ENCODE measurements around the gene UNC5A. TPM values are rescaled to one million over a fixed set of nuclear protein-coding genes. Genes with fewer than 3 reads are reported as not detected.

Gene UNC5A
- total RNA-seq, 3 donors from 2014 or later (not counting 1 experiment from before 2014, with no cell fraction given) = not detected

GRCh38 chr5:176818391-176819098 is 8.2 kb downstream of the UNC5A start:
- WGBS (ENCODE audit: insufficient coverage) = 28% methylated on average over 10 of the region's 12 CpGs
- TF ChIP-seq CTCF (IDR thresholded peaks at IDR 0.05) = no peak
- no peak overlapping the region for H3K4me3 ChIP-seq (ENCODE audit: low read length)
- DNase-seq (peak; percentile 23 to 57), ATAC-seq (peak; percentile 67 to 84 (median 81))
- no peaks in the 10 kb centered on the region for H3K36me3 ChIP-seq (ENCODE audit: control insufficient read depth, insufficient read depth, low read length)
- H3K27me3 ChIP-seq (ENCODE audit: control insufficient read depth, insufficient read depth, low read length) = peaks cover 26% of the 10 kb centered on the region
- intact Hi-C loops (cut with micrococcal nuclease) = loop anchor here (5.0 kb wide), 1 partner anchor 156 kb away; no protein-coding TSS in a partner anchor
- peak overlapping the region in 1 of 2 donors; percentile 48 for H3K27ac Mint-ChIP-seq
- no peaks in the 10 kb centered on the region for H3K9me3 Mint-ChIP-seq
- H3K9me3 ChIP-seq (ENCODE audit: control insufficient read depth, insufficient read depth, low read length) = no peaks in the 10 kb centered on the region
- H3K4me1 Mint-ChIP-seq = peaks cover 10 to 20% of the 10 kb centered on the region in 2 donors
- peak overlapping the region; percentile 85 for H3K4me3 Mint-ChIP-seq
- H3K36me3 Mint-ChIP-seq = no peaks in the 10 kb centered on the region
- peaks cover 63 to 66% of the 10 kb centered on the region in 2 donors for H3K27me3 Mint-ChIP-seq (ENCODE audit: low read depth in 2 of 2)
- no peak overlapping the region for H3K27ac ChIP-seq (ENCODE audit: low read length)
- H3K4me1 ChIP-seq (ENCODE audit: control insufficient read depth, insufficient read depth, low read length) = peaks cover 19% of the 10 kb centered on the region

- peaks cover 10 to 20% of the 10 kb centered on the region in 2 donors for H3K4me1 Mint-ChIP-seq
- peaks cover 26% of the 10 kb centered on the region for H3K27me3 ChIP-seq (ENCODE audit: control insufficient read depth, insufficient read depth, low read length)
- WGBS (ENCODE audit: insufficient coverage) = 84% methylated on average over 5 of the region's 5 CpGs
Measured at GRCh38 chr5:176819476-176819875, 9.1 kb downstream of the UNC5A start.

GRCh38 chr5:176820937-176821336 is 10.6 kb downstream of the UNC5A start:
- peaks cover 42 to 54% of the 10 kb centered on the region in 2 donors for H3K27me3 Mint-ChIP-seq (ENCODE audit: low read depth in 2 of 2)
- H3K9me3 ChIP-seq (ENCODE audit: control insufficient read depth, insufficient read depth, low read length) = no peaks in the 10 kb centered on the region
- no peak overlapping the region for H3K27ac ChIP-seq (ENCODE audit: low read length)
- no peaks in the 10 kb centered on the region for H3K36me3 Mint-ChIP-seq
- H3K4me1 Mint-ChIP-seq = peaks cover 10 to 20% of the 10 kb centered on the region in 2 donors
- 84% methylated on average over 7 of the region's 7 CpGs for WGBS (ENCODE audit: insufficient coverage)
- H3K4me1 ChIP-seq (ENCODE audit: control insufficient read depth, insufficient read depth, low read length) = peaks cover 19% of the 10 kb centered on the region
- no peak for TF ChIP-seq CTCF (IDR thresholded peaks at IDR 0.05)
- H3K9me3 Mint-ChIP-seq = no peaks in the 10 kb centered on the region
- no peak overlapping the region for H3K4me3 Mint-ChIP-seq
- no peak for ATAC-seq
- intact Hi-C loops (cut with micrococcal nuclease) = no loop called here
- H3K4me3 ChIP-seq (ENCODE audit: low read length) = no peak overlapping the region
- H3K27me3 ChIP-seq (ENCODE audit: control insufficient read depth, insufficient read depth, low read length) = peaks cover 26% of the 10 kb centered on the region
- DNase-seq = no peak
- no peaks in the 10 kb centered on the region for H3K36me3 ChIP-seq (ENCODE audit: control insufficient read depth, insufficient read depth, low read length)
- no peak overlapping the region for H3K27ac Mint-ChIP-seq

More at GRCh38 chr5:176819476-176819875, 9.1 kb downstream of the UNC5A start:
- intact Hi-C loops (cut with micrococcal nuclease) = loop anchor here (5.0 kb wide), 1 partner anchor 157 kb away; no protein-coding TSS in a partner anchor
- Histone ChIP-seq H3K36me3 (ENCODE audit: control insufficient read depth, insufficient read depth, low read length) (no peaks in the 10 kb centered on the region), H3K4me1 (ENCODE audit: control insufficient read depth, insufficient read depth, low read length) (peaks cover 19% of the 10 kb centered on the region), H3K4me3 (ENCODE audit: low read length) (no peak overlapping the region), H3K9me3 (ENCODE audit: control insufficient read depth, insufficient read depth, low read length) (no peaks in the 10 kb centered on the region), H3K27ac (ENCODE audit: low read length) (no peak overlapping the region)
- no peaks in the 10 kb centered on the region for H3K36me3 Mint-ChIP-seq
- no peaks in the 10 kb centered on the region for H3K9me3 Mint-ChIP-seq
- peaks cover 54 to 58% of the 10 kb centered on the region in 2 donors for H3K27me3 Mint-ChIP-seq (ENCODE audit: low read depth in 2 of 2)
- no peak for TF ChIP-seq CTCF (IDR thresholded peaks at IDR 0.05)
- ATAC-seq (no peak), DNase-seq (no peak)
- no peak overlapping the region for H3K27ac Mint-ChIP-seq
- H3K4me3 Mint-ChIP-seq = peak overlapping the region; percentile 57

Data from natural killer cell (primary cell).